SK-N-SH treated with all-trans-retinoic acid at 6 μM for 48 hours (cell line): Measurements from ENCODE around the gene ZCCHC7.
"Not testable (repeated sequence)": the region's sequence is repeated elsewhere in the genome, so short reads cannot be mapped to it uniquely, and the experiment has no call there.

Source experiments
- ARNTL ChIP-seq: fragments of 450-650 bp; formaldehyde crosslinking; IDR thresholded peaks from 2 replicates; pipeline ENCODE4 v1.5.0; 2020; ENCODE audit warnings: low read depth, mild to moderate bottlenecking, moderate library complexity, borderline replicate concordance
- CSRNP3 ChIP-seq: fragments of 250-450 bp; sonication (Bioruptor Pico); IDR thresholded peaks from 2 replicates; pipeline ENCODE4 v1.5.1; 2021; ENCODE audit warnings: mild to moderate bottlenecking, moderate library complexity
- ESRRG ChIP-seq: fragments of 250-450 bp; sonication (Bioruptor Pico); IDR thresholded peaks from 2 replicates; pipeline ENCODE4 v1.6.1; 2021; ENCODE audit warnings: mild to moderate bottlenecking
- GLIS3 ChIP-seq: fragments of 250-450 bp; sonication (Bioruptor Pico); IDR thresholded peaks from 2 replicates; pipeline ENCODE4 v1.5.0; 2020; ENCODE audit warnings: mild to moderate bottlenecking, moderate library complexity
- TCF4 ChIP-seq: fragments of 250-450 bp; sonication (Bioruptor Pico); IDR thresholded peaks from 2 replicates; pipeline ENCODE4 v1.8.0; 2021; ENCODE audit warnings: mild to moderate bottlenecking, moderate library complexity, borderline replicate concordance
- ZFP30 ChIP-seq: fragments of 450-650 bp; formaldehyde crosslinking; IDR thresholded peaks from 2 replicates; pipeline ENCODE4 v1.5.0; 2022; ENCODE audit warnings: mild to moderate bottlenecking, moderate library complexity
- ZNF565 ChIP-seq: fragments of 450-650 bp; formaldehyde crosslinking; conservative IDR thresholded peaks from 2 replicates; pipeline ENCODE4 v1.5.0; 2020; ENCODE audit warnings: low read depth, mild to moderate bottlenecking, moderate library complexity
- TF ChIP-seq, protein P1 (sequence below): fragments of 250-450 bp; sonication (Bioruptor Pico); IDR thresholded peaks from 2 replicates; pipeline ENCODE4 v1.5.1; 2020; ENCODE audit warnings: low read depth, mild to moderate bottlenecking, moderate library complexity
- TF ChIP-seq, protein P2 (sequence below): fragments of 250-450 bp; sonication (Bioruptor Pico); IDR thresholded peaks from 2 replicates; pipeline ENCODE4 v1.8.0; 2020; ENCODE audit warnings: mild to moderate bottlenecking, moderate library complexity, borderline replicate concordance

GRCh38 chr9:37081507-37081906 lies 38.9 kb upstream of the ZCCHC7 start:
- TF ChIP-seq ARNTL (CRISPR knock-in tag); TCF4 (CRISPR knock-in tag); ZNF565 (CRISPR knock-in tag); CSRNP3 (CRISPR knock-in tag); ESRRG (CRISPR knock-in tag); GLIS3; ZFP30 (CRISPR knock-in tag): not testable (repeated sequence)
- TF ChIP-seq, protein P1, sequence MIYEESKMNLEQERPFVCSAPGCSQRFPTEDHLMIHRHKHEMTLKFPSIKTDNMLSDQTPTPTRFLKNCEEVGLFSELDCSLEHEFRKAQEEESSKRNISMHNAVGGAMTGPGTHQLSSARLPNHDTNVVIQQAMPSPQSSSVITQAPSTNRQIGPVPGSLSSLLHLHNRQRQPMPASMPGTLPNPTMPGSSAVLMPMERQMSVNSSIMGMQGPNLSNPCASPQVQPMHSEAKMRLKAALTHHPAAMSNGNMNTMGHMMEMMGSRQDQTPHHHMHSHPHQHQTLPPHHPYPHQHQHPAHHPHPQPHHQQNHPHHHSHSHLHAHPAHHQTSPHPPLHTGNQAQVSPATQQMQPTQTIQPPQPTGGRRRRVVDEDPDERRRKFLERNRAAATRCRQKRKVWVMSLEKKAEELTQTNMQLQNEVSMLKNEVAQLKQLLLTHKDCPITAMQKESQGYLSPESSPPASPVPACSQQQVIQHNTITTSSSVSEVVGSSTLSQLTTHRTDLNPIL (CRISPR knock-in tag), result not testable (repeated sequence)
- TF ChIP-seq, protein P2, sequence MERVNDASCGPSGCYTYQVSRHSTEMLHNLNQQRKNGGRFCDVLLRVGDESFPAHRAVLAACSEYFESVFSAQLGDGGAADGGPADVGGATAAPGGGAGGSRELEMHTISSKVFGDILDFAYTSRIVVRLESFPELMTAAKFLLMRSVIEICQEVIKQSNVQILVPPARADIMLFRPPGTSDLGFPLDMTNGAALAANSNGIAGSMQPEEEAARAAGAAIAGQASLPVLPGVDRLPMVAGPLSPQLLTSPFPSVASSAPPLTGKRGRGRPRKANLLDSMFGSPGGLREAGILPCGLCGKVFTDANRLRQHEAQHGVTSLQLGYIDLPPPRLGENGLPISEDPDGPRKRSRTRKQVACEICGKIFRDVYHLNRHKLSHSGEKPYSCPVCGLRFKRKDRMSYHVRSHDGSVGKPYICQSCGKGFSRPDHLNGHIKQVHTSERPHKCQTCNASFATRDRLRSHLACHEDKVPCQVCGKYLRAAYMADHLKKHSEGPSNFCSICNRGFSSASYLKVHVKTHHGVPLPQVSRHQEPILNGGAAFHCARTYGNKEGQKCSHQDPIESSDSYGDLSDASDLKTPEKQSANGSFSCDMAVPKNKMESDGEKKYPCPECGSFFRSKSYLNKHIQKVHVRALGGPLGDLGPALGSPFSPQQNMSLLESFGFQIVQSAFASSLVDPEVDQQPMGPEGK (CRISPR knock-in tag), result not testable (repeated sequence)
